ENCODE results near the gene INPP5D.

- no peak for TF ChIP-seq POLR2AphosphoS5 (IDR thresholded peaks at IDR 0.05)
- no peak for TF ChIP-seq CTCF (IDR thresholded peaks at IDR 0.05)
Measured at GRCh38 chr2:233228376-233228775, 168.2 kb downstream of the INPP5D start.
